GM10248 (cell line): ENCODE measurements around the gene MYBPC3.

ENCODE experiments used
- CTCF ChIA-PET: fragments of 300-600 bp; sonication (Branson Sonifier 250); formaldehyde crosslinking; extraction: SDS; loops from one replicate; lab custom pipeline; 2021; ENCODE audit warnings: antibody characterized with exemption; lab: Yijun Ruan, JAX
- POLR2A ChIA-PET: fragments of 350-650 bp; sonication (Branson Sonifier 250); formaldehyde crosslinking; extraction: SDS; loops from one replicate; lab custom pipeline; 2020; ENCODE audit warnings: antibody characterized with exemption; lab: Yijun Ruan, JAX
- DNase-seq: peaks from one replicate; pipeline ENCODE4 v3.0.0; 2012; ENCODE audit errors: extremely low spot score
- CTCF ChIP-seq: IDR thresholded peaks from 2 replicates; pipeline ENCODE4 v1.5.1; 2012; ENCODE audit warnings: mild to moderate bottlenecking, low read depth; ENCODE audit errors: extremely low read depth, missing control alignments, control extremely low read depth

MYBPC3 gene

DNA sequence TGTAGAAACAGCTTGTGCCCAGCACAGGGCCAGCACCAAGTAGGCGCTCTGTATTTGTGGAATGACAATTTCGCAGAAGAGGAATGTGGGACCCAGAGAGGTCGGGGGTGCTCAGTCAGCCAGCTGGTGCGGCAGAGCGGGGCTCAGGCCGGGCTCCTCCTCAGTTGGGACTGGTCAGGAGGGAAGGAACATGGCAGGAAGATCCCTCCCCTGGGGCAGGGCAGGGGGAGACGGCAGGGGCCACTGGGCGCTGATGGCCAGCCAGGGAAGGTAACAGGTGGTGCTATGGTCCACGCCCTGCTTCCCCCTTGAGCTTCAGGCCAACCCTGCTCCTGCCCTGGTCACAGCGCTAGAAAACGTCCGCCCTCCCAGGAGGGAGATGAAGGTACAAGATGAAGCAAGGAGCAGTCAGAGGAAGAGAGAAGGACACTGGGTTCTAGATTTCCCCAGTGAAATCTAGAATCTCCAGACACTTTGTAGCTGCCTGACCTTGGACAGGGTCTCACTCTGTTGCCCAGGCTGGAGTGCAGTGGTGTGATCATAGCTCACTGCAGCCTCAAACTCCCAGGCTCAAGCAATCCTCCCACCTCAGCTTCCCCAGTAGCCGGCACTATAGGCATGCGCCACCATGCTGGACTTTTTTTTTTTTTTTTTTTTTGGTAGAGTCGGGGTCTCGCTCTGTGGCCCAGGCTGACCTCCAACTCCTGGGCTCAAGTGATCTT lies 39.4 kb upstream of the MYBPC3 start:
- ChIA-PET CTCF (interaction anchor here (1.1 to 10.0 kb wide), 6 partner anchors 9 to 20 kb away, joined by 3 to 92 read pairs (median 14); partner anchors contain the start of gene SLC39A13), POLR2A (interaction anchor here (0.5 kb wide), 1 partner anchor 140 kb away, joined by 3 read pairs; no protein-coding TSS in a partner anchor)
- TF ChIP-seq CTCF, result no peak
- DNase-seq, result no peak

GRCh38 chr11:47391077-47391583 lies 38.6 kb upstream of the MYBPC3 start:
- TF ChIP-seq CTCF, result no peak
- DNase-seq, result no peak
- CTCF ChIA-PET, result interaction anchor here (1.0 to 10.0 kb wide), 6 partner anchors 8 to 52 kb away, joined by 3 to 92 read pairs (median 13); partner anchors contain the start of gene SLC39A13
- POLR2A ChIA-PET, result interaction anchor here (0.5 kb wide), 1 partner anchor 139 kb away, joined by 3 read pairs; no protein-coding TSS in a partner anchor

GRCh38 chr11:47390422-47390760 lies 37.9 kb upstream of the MYBPC3 start:
- no peak for DNase-seq
- TF ChIP-seq CTCF, result no peak
- POLR2A ChIA-PET, result no interaction called here
- CTCF ChIA-PET, result interaction anchor here (1.0 to 10.0 kb wide), 6 partner anchors 8 to 53 kb away, joined by 3 to 92 read pairs (median 6); partner anchors contain the start of gene SLC39A13

- ChIA-PET POLR2A (interaction anchor here (0.9 kb wide), 1 partner anchor 11 kb away, joined by 4 read pairs; the partner anchor contains the start of gene SPI1), CTCF (interaction anchor here (1.0 to 10.0 kb wide), 5 partner anchors 9 to 22 kb away, joined by 4 to 92 read pairs (median 5); partner anchors contain the start of gene SPI1)
- no peak for TF ChIP-seq CTCF
- no peak for DNase-seq
Observed at GRCh38 chr11:47389577-47390421, 37.3 kb upstream of the MYBPC3 start.

GRCh38 chr11:47388697-47389576 lies 36.4 kb upstream of the MYBPC3 start:
- DNase-seq, result no peak
- POLR2A ChIA-PET, result interaction anchor here (0.9 kb wide), 1 partner anchor 10 kb away, joined by 4 read pairs; the partner anchor contains the start of gene SPI1
- no peak for TF ChIP-seq CTCF
- CTCF ChIA-PET, result interaction anchor here (1.0 to 10.0 kb wide), 5 partner anchors 10 to 21 kb away, joined by 3 to 92 read pairs (median 5); partner anchors contain the start of gene SPI1
